OCI-LY1 (cell line): ENCODE data around the gene RNU5B-1.

ENCODE experiments used
- CTCF ChIP-seq: fragments of 200-600 bp; sonication (generic), shearing (Covaris generic); IDR thresholded peaks from 2 replicates; pipeline ENCODE4 v1.5.1; 2017; ENCODE audit warnings: mild to moderate bottlenecking, antibody characterized with exemption, low read length, moderate library complexity, mixed read lengths
- EZH2 ChIP-seq: fragments of 200-600 bp; sonication (generic), shearing (Covaris generic); IDR thresholded peaks from 2 replicates; pipeline ENCODE4 v1.8.0; 2017; ENCODE audit warnings: borderline replicate concordance, mixed run types, mild to moderate bottlenecking, antibody characterized with exemption, low read length, moderate library complexity, mixed read lengths

- TF ChIP-seq EZH2 (no peak), CTCF (no peak)
Observed at GRCh38 chr15:65342493-65342892, 38.0 kb downstream of the RNU5B-1 start.
